ENCODE results near the gene KLK13.

The KLK13 gene, protein sequence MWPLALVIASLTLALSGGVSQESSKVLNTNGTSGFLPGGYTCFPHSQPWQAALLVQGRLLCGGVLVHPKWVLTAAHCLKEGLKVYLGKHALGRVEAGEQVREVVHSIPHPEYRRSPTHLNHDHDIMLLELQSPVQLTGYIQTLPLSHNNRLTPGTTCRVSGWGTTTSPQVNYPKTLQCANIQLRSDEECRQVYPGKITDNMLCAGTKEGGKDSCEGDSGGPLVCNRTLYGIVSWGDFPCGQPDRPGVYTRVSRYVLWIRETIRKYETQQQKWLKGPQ

DNA sequence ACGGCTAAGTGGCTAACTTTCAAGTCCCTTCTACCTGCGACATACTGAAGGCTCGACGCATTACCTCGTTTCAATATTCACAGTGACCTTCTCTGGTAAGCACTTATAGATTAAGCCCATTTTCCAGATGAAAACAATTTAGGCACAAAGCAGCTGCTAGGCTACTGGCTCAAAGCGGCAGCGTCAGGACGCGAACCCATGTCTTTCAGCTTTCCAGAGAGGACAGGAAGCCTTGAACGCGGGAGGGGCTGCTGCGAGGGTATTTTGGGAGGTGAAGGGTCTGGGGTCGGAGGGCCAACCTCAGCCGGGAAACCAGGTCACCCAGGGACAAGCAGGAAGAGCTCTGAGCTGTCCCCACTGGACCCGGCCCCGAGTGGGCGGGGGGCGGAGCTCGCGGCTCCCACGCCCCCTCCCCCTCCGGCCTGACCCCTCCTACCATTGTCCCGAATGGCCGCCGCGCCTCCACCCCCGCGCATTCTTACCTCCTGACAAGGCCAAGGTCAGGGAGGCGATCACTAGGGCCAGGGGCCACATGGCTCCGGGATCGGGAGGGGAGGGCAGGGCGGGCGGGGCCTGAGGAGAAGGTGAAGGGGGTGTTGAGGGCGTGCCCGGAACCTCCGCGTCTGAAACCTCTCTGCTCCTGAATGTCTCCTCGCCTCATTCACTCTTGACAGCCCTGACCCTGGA lies at the start of gene KLK13:
Gene KLK13, minus strand, starts transcription at position 559 of the 687 bp plus-strand sequence. Its CDS starts 25 bp downstream, at position 534.
- no peak for DNase-seq

DNA sequence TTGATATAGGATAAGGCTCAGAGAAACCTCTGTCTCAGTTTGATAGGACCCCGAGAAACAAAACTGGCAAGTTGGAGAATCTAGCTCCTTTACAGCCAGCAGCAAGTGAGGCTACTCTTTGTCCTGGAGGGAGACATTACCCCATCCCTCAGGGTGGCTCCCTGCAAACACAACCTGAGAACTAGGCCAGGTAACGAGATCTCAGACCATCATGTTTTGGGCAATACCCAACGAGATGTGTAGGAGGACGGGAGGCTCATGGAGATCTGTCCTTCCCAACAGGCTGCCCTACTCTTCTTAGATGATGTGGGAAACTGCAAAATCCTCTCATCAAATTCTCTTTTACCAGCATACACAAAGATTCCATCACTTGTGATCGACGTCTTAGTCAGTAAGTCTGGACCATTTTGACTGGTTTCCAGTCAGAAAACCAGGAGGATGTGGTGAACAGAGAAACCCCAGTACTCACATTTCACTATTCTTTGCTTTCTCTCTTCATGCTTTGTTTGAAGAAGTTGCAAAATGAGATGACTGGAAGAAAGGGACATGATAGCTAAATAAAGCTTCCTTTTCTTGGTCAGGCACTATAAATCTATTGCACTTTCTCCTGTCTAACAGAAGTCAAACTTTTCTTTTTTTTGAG lies 49.3 kb upstream of the KLK13 start:
- DNase-seq = no peak

DNA sequence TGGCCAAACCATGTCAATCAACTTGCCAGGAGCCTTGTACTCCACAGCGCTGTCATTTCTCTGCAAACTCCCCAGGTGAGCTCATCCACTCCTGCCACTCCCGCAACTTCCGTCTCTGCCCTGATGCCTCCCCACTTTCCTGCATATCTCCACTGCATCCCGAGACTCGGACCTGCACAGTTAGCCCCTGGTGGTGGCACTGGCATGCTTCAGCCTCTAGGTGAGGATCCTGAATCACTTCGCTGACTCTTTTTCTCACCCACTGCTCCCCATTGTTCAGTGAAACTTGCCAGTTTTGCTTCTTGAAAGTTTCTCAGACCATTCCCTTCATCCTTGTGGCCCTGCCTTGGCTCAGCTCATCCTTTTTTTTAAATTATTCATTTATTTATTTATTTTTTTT lies 46.7 kb upstream of the KLK13 start:
- DNase-seq = no peak

GRCh38 chr19:51110666-51110971 lies 45.7 kb upstream of the KLK13 start:
- no peak for DNase-seq

- no peak for DNase-seq
Measured at GRCh38 chr19:51108805-51109146, 43.9 kb upstream of the KLK13 start.

- DNase-seq = peak; percentile 99
Measured at GRCh38 chr19:51108066-51108804, 43.3 kb upstream of the KLK13 start, which contains the start of gene CTU1. Gene CTU1, minus strand, starts transcription at chr19:51108409. Its CDS starts 3,840 bp downstream, at chr19:51104569.

GRCh38 chr19:51107406-51108065 lies 42.6 kb upstream of the KLK13 start:
- peak; percentile 2 for DNase-seq

- DNase-seq = no peak
Measured at GRCh38 chr19:51103926-51104341, 39.0 kb upstream of the KLK13 start.

- DNase-seq = no peak
Measured at GRCh38 chr19:51102991-51103390, 38.1 kb upstream of the KLK13 start.

- DNase-seq = no peak
Measured at GRCh38 chr19:51101171-51101865, 36.4 kb upstream of the KLK13 start.

GRCh38 chr19:51100601-51101000 lies 35.7 kb upstream of the KLK13 start:
- DNase-seq = no peak

DNA sequence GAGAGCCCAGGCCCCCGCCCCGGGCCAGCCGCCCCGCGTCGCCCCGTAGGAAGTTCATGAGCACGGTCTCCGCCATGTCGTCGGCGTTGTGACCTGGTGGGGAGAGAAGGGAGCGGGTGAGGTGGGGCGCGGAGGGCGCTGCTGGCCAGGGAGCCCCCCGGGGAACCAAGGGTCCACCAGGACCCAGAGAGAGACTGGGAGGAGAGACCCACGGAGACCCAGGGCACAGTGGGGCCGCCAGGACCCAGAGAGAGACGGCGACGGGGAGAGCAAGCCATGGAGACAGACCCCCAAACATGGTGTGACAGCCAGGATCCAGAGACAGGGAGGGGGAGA lies 34.1 kb upstream of the KLK13 start:
- DNase-seq = no peak

GRCh38 chr19:51098365-51099046 lies 33.6 kb upstream of the KLK13 start:
- DNase-seq = no peak

DNA sequence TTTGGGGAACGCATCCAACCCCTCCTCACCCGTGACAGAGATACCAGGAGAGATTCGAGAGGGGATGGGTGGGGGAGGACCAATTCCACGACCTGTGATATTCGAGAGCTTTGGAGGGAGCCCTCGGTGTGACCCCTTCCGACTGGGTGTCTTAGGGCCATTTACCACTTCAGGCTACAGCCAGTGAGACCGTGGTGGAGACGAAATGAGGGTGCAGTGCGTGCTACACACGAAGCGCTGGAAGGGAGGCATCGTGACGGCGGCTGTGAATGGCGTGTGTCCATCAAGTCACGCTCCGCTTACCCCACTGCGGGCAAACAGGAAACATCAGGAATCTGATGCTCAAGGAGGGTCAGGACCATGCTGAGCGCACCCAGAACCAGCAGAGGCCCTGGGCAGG lies 32.9 kb upstream of the KLK13 start:
- no peak for DNase-seq

DNA sequence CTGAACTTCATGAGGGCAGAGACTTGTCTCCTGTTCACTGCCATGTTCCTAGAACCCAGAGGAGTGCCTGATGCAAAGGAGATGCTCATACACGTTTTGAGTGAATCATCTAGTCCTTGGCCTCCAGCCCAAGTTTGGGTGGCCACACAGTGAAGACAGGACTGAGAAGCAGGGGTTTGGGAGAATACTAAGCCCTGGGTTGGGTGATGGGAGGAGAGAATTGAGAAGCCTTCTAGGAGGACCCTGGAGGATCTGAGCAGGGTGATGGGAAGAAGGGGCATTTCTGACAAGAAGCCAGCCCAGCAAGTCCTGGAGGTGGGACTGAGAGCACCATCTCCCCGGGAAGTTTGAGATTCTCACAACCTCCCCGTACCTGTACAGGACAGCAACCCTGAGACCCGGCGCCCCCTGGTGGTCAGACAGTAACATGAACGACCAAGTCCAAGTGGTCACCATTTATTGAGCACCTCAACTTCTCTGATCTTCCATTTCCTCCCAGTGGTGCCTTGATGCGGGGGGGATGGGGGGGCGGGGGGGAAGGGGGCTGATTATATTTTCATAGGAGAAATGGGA lies 32.4 kb upstream of the KLK13 start:
- DNase-seq = peak; percentile 56

- peak; percentile 5 for DNase-seq
Measured at GRCh38 chr19:51096473-51097165, 31.7 kb upstream of the KLK13 start.

DNA sequence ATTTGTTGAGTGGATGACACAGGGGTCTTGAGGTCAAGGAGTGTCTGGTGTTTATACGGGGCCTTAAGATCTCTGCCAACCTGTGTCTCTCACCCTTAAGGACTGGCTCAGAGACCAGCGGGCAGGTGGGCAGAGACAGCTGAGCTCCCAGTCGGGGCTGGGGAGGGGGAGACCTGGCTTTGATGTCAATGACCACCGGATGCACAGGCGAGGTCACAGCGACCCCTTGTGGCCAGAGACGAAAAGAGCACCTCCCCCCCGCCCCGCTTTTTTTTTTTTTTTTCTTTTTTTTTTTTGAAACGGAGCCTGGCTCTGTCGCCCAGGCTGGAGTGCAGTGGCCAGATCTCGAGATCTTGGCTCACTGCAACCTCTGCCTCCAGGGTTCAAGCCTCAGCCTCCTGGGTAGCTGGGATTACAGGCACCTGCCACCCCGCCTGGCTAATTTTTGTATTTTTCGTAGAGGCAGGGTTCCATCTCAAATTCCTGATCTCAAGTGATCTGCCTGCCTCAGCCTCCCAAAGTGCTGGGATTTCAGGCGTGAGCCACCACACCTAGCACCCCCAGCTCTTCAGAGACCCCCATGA lies 29.9 kb upstream of the KLK13 start:
- DNase-seq = peak; percentile 3

- no peak for DNase-seq
Measured at GRCh38 chr19:51093510-51094345, 28.8 kb upstream of the KLK13 start.

GRCh38 chr19:51093101-51093500 lies 28.2 kb upstream of the KLK13 start:
- no peak for DNase-seq

Data from HCEC 1CT (cell line).